ENCODE data around the gene MBD4. TPM values are rescaled to one million over a fixed set of nuclear protein-coding genes. Genes with fewer than 3 reads are reported as not detected.
"Not testable (repeated sequence)": the region's sequence is repeated elsewhere in the genome, so short reads cannot be mapped to it uniquely, and the experiment has no call there.

Gene MBD4
- total and polyA plus RNA-seq, 7 experiments from 2014 or later, result 37.9 to 56.6 (median 46.9) TPM

GRCh38 chr3:129413238-129413637, 26.5 kb downstream of the MBD4 start:
- H3K9me3 Mint-ChIP-seq; H3K9me3 ChIP-seq (ENCODE audit: control insufficient read depth in 2 of 3, low read length in 3 of 3); H3K27ac Mint-ChIP-seq; H3K4me3 ChIP-seq (ENCODE audit: low read length); DNase-seq; intact Hi-C loops (cut with micrococcal nuclease); H3K4me3 Mint-ChIP-seq; H3K36me3 ChIP-seq (ENCODE audit: control insufficient read depth in 2 of 3, insufficient read depth in 3 of 3, low read length in 3 of 3); H3K36me3 Mint-ChIP-seq; POLR2A ChIA-PET; ATAC-seq; H3K27ac ChIP-seq (ENCODE audit: low read depth, low read length); H3K4me1 ChIP-seq (ENCODE audit: control insufficient read depth in 2 of 2, insufficient read depth in 2 of 2, low read length in 2 of 2); H3K27me3 ChIP-seq (ENCODE audit: control insufficient read depth in 2 of 2, insufficient read depth in 2 of 2, low read length in 2 of 2); H3K4me1 Mint-ChIP-seq: not testable (repeated sequence)
- peaks cover 0 to 14% (median 0%) of the 10 kb centered on the region in 5 donors for H3K27me3 Mint-ChIP-seq
- CTCF ChIA-PET, result interaction anchor here (1.8 kb wide), 1 partner anchor 13 kb away, joined by 5 read pairs; no protein-coding TSS in a partner anchor

DNA sequence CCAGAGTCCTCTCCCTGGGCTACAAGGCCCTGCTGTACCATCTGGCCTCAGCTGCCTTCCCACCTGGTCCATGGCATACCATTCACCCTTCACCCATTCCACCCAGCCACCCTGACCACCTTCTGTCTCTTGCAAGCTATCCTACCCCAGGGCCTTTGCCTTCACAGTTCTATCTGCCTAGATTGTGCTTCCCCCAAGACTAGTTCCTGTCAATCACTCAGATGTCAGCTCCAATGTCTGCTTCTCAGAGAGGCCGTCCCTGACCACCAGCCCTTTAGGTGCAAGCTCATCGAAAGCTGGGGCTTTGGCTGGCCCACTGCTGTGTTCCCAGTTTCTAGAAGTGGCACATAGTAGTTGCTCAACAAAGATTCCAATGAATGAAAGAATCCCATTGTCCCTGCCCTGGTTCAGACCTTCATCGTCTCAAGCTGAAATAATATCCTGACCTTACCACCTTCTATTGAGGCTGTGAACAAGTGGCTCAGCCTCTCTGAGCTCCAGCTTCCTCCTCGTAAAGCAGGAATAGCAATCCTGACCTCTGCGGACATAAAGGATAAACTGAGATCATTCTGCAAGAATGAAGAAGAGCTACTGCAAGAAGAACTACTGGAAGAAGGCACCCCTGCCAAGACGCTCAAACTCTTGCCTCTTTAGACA, 27.1 kb downstream of the MBD4 start:
- H3K4me3 ChIP-seq (ENCODE audit: low read length), result no peak overlapping the region
- DNase-seq (no peak), ATAC-seq (no peak)
- no peaks in the 10 kb centered on the region for H3K27me3 ChIP-seq (ENCODE audit: control insufficient read depth in 2 of 2, insufficient read depth in 2 of 2, low read length in 2 of 2)
- Mint-ChIP-seq H3K36me3 (no peaks in the 10 kb centered on the region), H3K4me3 (no peak overlapping the region), H3K27me3 (peaks cover 0 to 14% (median 0%) of the 10 kb centered on the region in 5 donors), H3K27ac (no peak overlapping the region), H3K4me1 (no peaks in the 10 kb centered on the region), H3K9me3 (peaks cover 0 to 1% (median 0%) of the 10 kb centered on the region in 11 donors)
- no peaks in the 10 kb centered on the region for H3K4me1 ChIP-seq (ENCODE audit: control insufficient read depth in 2 of 2, insufficient read depth in 2 of 2, low read length in 2 of 2)
- ChIA-PET CTCF (interaction anchor here (1.8 kb wide), 1 partner anchor 13 kb away, joined by 5 read pairs; no protein-coding TSS in a partner anchor), POLR2A (no interaction called here)
- intact Hi-C loops (cut with micrococcal nuclease), result no loop called here
- no peaks in the 10 kb centered on the region for H3K36me3 ChIP-seq (ENCODE audit: control insufficient read depth in 2 of 3, insufficient read depth in 3 of 3, low read length in 3 of 3)
- H3K9me3 ChIP-seq (ENCODE audit: control insufficient read depth in 2 of 3, low read length in 3 of 3), result no peaks in the 10 kb centered on the region
- H3K27ac ChIP-seq (ENCODE audit: low read depth, low read length), result no peak overlapping the region

- CTCF ChIA-PET, result interaction anchor here (0.5 kb wide), 1 partner anchor 441 kb away, joined by 5 read pairs; no protein-coding TSS in a partner anchor
These were observed 28.8 kb downstream of the MBD4 start for GRCh38 chr3:129410971-129411370.

DNA sequence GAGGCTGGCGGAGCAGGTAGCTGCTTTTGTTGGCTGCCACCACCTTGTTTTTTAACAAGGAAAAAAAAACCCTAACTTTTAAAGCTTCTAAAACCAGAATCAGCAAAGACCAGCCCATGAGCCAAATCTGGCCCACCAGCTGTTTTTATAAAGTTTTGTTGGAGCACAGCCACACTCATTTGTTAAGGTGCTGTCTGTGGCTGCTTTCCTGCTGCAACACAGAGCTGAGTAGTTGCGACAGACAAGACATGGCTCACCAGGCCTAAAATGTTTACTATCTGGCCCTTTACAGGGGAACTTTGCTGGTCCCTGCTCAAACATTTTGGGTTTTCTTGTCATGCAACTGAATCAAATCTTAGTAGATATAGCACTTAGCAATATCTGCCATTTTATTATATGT, 30.2 kb downstream of the MBD4 start:
- Mint-ChIP-seq H3K36me3 (no peaks in the 10 kb centered on the region), H3K4me3 (no peak overlapping the region), H3K4me1 (no peaks in the 10 kb centered on the region), H3K27ac (no peak overlapping the region), H3K27me3 (peaks cover 0 to 11% (median 0%) of the 10 kb centered on the region in 5 donors), H3K9me3 (peaks cover 0 to 1% (median 0%) of the 10 kb centered on the region in 11 donors)
- ATAC-seq, result no peak
- H3K27ac ChIP-seq (ENCODE audit: low read depth, low read length), result no peak overlapping the region
- H3K27me3 ChIP-seq (ENCODE audit: control insufficient read depth in 2 of 2, insufficient read depth in 2 of 2, low read length in 2 of 2), result no peaks in the 10 kb centered on the region
- CTCF ChIA-PET, result no interaction called here
- POLR2A ChIA-PET, result no interaction called here
- no peaks in the 10 kb centered on the region for H3K9me3 ChIP-seq (ENCODE audit: control insufficient read depth in 2 of 3, low read length in 3 of 3)
- no peak overlapping the region for H3K4me3 ChIP-seq (ENCODE audit: low read length)
- H3K4me1 ChIP-seq (ENCODE audit: control insufficient read depth in 2 of 2, insufficient read depth in 2 of 2, low read length in 2 of 2), result no peaks in the 10 kb centered on the region
- no peak for DNase-seq
- intact Hi-C loops (cut with micrococcal nuclease), result no loop called here
- no peaks in the 10 kb centered on the region for H3K36me3 ChIP-seq (ENCODE audit: control insufficient read depth in 2 of 3, insufficient read depth in 3 of 3, low read length in 3 of 3)

More at GRCh38 chr3:129410971-129411370, 28.8 kb downstream of the MBD4 start:
- H3K4me3 ChIP-seq (ENCODE audit: low read length), result no peak overlapping the region
- no peaks in the 10 kb centered on the region for H3K36me3 ChIP-seq (ENCODE audit: control insufficient read depth in 2 of 3, insufficient read depth in 3 of 3, low read length in 3 of 3)
- Mint-ChIP-seq H3K9me3 (peaks cover 0 to 1% (median 0%) of the 10 kb centered on the region in 11 donors), H3K27ac (no peak overlapping the region), H3K36me3 (no peaks in the 10 kb centered on the region), H3K27me3 (peaks cover 0 to 14% (median 0%) of the 10 kb centered on the region in 5 donors), H3K4me1 (no peaks in the 10 kb centered on the region), H3K4me3 (no peak overlapping the region)
- no peak for ATAC-seq
- no peak for DNase-seq
- no peaks in the 10 kb centered on the region for H3K4me1 ChIP-seq (ENCODE audit: control insufficient read depth in 2 of 2, insufficient read depth in 2 of 2, low read length in 2 of 2)
- H3K27me3 ChIP-seq (ENCODE audit: control insufficient read depth in 2 of 2, insufficient read depth in 2 of 2, low read length in 2 of 2), result no peaks in the 10 kb centered on the region
- intact Hi-C loops (cut with micrococcal nuclease), result no loop called here
- POLR2A ChIA-PET, result no interaction called here
- H3K27ac ChIP-seq (ENCODE audit: low read depth, low read length), result no peak overlapping the region
- H3K9me3 ChIP-seq (ENCODE audit: control insufficient read depth in 2 of 3, low read length in 3 of 3), result no peaks in the 10 kb centered on the region

DNA sequence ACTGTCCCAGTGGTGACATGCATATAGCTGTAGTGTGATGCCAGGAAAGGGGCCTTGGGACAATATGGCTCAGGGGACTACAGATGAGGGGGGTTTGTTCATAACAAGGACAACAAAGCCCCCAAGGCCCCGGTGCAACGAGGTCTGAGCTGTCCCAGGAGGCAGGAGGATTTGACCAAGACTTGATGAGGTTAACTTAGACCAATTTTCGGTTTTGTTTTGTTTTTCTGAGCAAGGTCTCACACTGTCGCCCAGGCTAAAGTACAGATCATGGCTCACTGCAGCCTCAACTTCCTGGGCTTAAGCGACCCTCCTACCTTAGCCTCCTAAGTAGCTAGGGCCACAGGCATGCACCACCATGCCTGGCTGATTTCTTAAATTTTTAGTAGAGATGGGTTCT, 35.1 kb downstream of the MBD4 start:
- POLR2A ChIA-PET, result interaction anchor here (2.0 kb wide), 1 partner anchor 35 kb away, joined by 5 read pairs; the partner anchor contains the start of genes IFT122 and MBD4

GRCh38 chr3:129404130-129404529, 35.6 kb downstream of the MBD4 start:
- Mint-ChIP-seq H3K27me3 (no peaks in the 10 kb centered on the region), H3K4me3 (no peak overlapping the region), H3K4me1 (peaks cover 0 to 7% (median 6%) of the 10 kb centered on the region in 7 donors), H3K9me3 (peaks cover 0 to 1% (median 0%) of the 10 kb centered on the region in 11 donors), H3K36me3 (no peaks in the 10 kb centered on the region), H3K27ac (no peak overlapping the region)
- CTCF ChIA-PET, result interaction anchor here (1.4 kb wide), 1 partner anchor 21 kb away, joined by 3 read pairs; no protein-coding TSS in a partner anchor
- Histone ChIP-seq H3K27ac (ENCODE audit: low read depth, low read length) (no peak overlapping the region), H3K4me1 (ENCODE audit: control insufficient read depth in 2 of 2, insufficient read depth in 2 of 2, low read length in 2 of 2) (no peaks in the 10 kb centered on the region), H3K36me3 (ENCODE audit: control insufficient read depth in 2 of 3, insufficient read depth in 3 of 3, low read length in 3 of 3) (peaks cover 0 to 1% (median 0%) of the 10 kb centered on the region in 3 experiments), H3K4me3 (ENCODE audit: low read length) (no peak overlapping the region), H3K9me3 (ENCODE audit: control insufficient read depth in 2 of 3, low read length in 3 of 3) (no peaks in the 10 kb centered on the region), H3K27me3 (ENCODE audit: control insufficient read depth in 2 of 2, insufficient read depth in 2 of 2, low read length in 2 of 2) (no peaks in the 10 kb centered on the region)
- intact Hi-C loops (cut with micrococcal nuclease), result no loop called here
- POLR2A ChIA-PET, result interaction anchor here (2.0 kb wide), 1 partner anchor 36 kb away, joined by 5 read pairs; the partner anchor contains the start of genes IFT122 and MBD4
- DNase-seq (no peak), ATAC-seq (no peak)

More for the DNA sequence above, 35.1 kb downstream of the MBD4 start:
- no peaks in the 10 kb centered on the region for H3K9me3 ChIP-seq (ENCODE audit: control insufficient read depth in 2 of 3, low read length in 3 of 3)
- peaks cover 0 to 1% (median 0%) of the 10 kb centered on the region in 11 donors for H3K9me3 Mint-ChIP-seq
- no peaks in the 10 kb centered on the region for H3K4me1 ChIP-seq (ENCODE audit: control insufficient read depth in 2 of 2, insufficient read depth in 2 of 2, low read length in 2 of 2)
- ATAC-seq, result no peak
- intact Hi-C loops (cut with micrococcal nuclease), result no loop called here
- no peaks in the 10 kb centered on the region for H3K27me3 ChIP-seq (ENCODE audit: control insufficient read depth in 2 of 2, insufficient read depth in 2 of 2, low read length in 2 of 2)
- no peak overlapping the region for H3K27ac Mint-ChIP-seq
- no peak overlapping the region for H3K4me3 Mint-ChIP-seq
- H3K27ac ChIP-seq (ENCODE audit: low read depth, low read length), result no peak overlapping the region
- DNase-seq, result no peak
- no peaks in the 10 kb centered on the region for H3K36me3 ChIP-seq (ENCODE audit: control insufficient read depth in 2 of 3, insufficient read depth in 3 of 3, low read length in 3 of 3)
- H3K27me3 Mint-ChIP-seq, result no peaks in the 10 kb centered on the region
- CTCF ChIA-PET, result interaction anchor here (1.4 kb wide), 1 partner anchor 21 kb away, joined by 3 read pairs; no protein-coding TSS in a partner anchor
- peaks cover 0 to 5% (median 2%) of the 10 kb centered on the region in 7 donors for H3K4me1 Mint-ChIP-seq
- H3K36me3 Mint-ChIP-seq, result no peaks in the 10 kb centered on the region
- H3K4me3 ChIP-seq (ENCODE audit: low read length), result no peak overlapping the region

All from naive thymus-derived CD4-positive, alpha-beta T cell (primary cell).